ENCODE results near the gene ADAT1. TPM values are rescaled to one million over a fixed set of nuclear protein-coding genes. Genes with fewer than 3 reads are reported as not detected.

Gene ADAT1
- total RNA-seq, 2 donors from 2014 or later, result 50.1 to 54.9 TPM

GRCh38 chr16:75644240-75645012 is 21.3 kb upstream of the ADAT1 start:
- Histone ChIP-seq H3K4me3 (ENCODE audit: low read length) (peak overlapping the region; percentile 97), H3K36me3 (ENCODE audit: control insufficient read depth, insufficient read depth, low read length) (peaks cover 57% of the 10 kb centered on the region), H3K27ac (ENCODE audit: low read depth, low read length) (no peak overlapping the region), H3K9me3 (ENCODE audit: control insufficient read depth, low read length) (no peaks in the 10 kb centered on the region), H3K9ac (ENCODE audit: extremely low read depth, low read length, poor library complexity, severe bottlenecking) (no peak overlapping the region), H3K4me1 (ENCODE audit: control insufficient read depth, insufficient read depth, low read length) (no peaks in the 10 kb centered on the region), H3K27me3 (ENCODE audit: control insufficient read depth, insufficient read depth, low read length, poor library complexity, severe bottlenecking) (no peaks in the 10 kb centered on the region)
- H3K27ac Mint-ChIP-seq, result no peak overlapping the region
- no peaks in the 10 kb centered on the region for H3K9me3 Mint-ChIP-seq
- H3K4me1 Mint-ChIP-seq, result peaks cover 13% of the 10 kb centered on the region
- DNase-seq, result no peak
- no peaks in the 10 kb centered on the region for H3K27me3 Mint-ChIP-seq (ENCODE audit: insufficient read depth)
- H3K4me3 Mint-ChIP-seq, result no peak overlapping the region
- WGBS, 2 experiments (ENCODE audit: insufficient coverage in 1 of 2, insufficient read length in 1 of 2), result 93 to 96% methylated on average over 4 to 7 of the region's 7 CpGs
- peaks cover 57% of the 10 kb centered on the region for H3K36me3 Mint-ChIP-seq (ENCODE audit: low read depth)
- peak; percentile 61 for TF ChIP-seq CTCF (conservative IDR thresholded peaks at IDR 0.05)

- no peak overlapping the region for H3K9ac ChIP-seq (ENCODE audit: extremely low read depth, low read length, poor library complexity, severe bottlenecking)
- no peak overlapping the region for H3K4me3 Mint-ChIP-seq
- peaks cover 88% of the 10 kb centered on the region for H3K36me3 ChIP-seq (ENCODE audit: control insufficient read depth, insufficient read depth, low read length)
- no peak for DNase-seq
- no peaks in the 10 kb centered on the region for H3K9me3 Mint-ChIP-seq
- no peak overlapping the region for H3K27ac Mint-ChIP-seq
- H3K4me3 ChIP-seq (ENCODE audit: low read length), result no peak overlapping the region
- H3K27ac ChIP-seq (ENCODE audit: low read depth, low read length), result no peak overlapping the region
- no peaks in the 10 kb centered on the region for H3K9me3 ChIP-seq (ENCODE audit: control insufficient read depth, low read length)
- WGBS, 2 experiments (ENCODE audit: insufficient coverage in 1 of 2, insufficient read length in 1 of 2), result 94 to 96% methylated on average over 4 to 6 of the region's 6 CpGs
- H3K4me1 ChIP-seq (ENCODE audit: control insufficient read depth, insufficient read depth, low read length), result no peaks in the 10 kb centered on the region
- no peak for TF ChIP-seq CTCF (conservative IDR thresholded peaks at IDR 0.05)
- H3K4me1 Mint-ChIP-seq, result peaks cover 6% of the 10 kb centered on the region
- peaks cover 88% of the 10 kb centered on the region for H3K36me3 Mint-ChIP-seq (ENCODE audit: low read depth)
- H3K27me3 ChIP-seq (ENCODE audit: control insufficient read depth, insufficient read depth, low read length, poor library complexity, severe bottlenecking), result no peaks in the 10 kb centered on the region
- H3K27me3 Mint-ChIP-seq (ENCODE audit: insufficient read depth), result no peaks in the 10 kb centered on the region
Observed at GRCh38 chr16:75640598-75640997, 17.5 kb upstream of the ADAT1 start.

GRCh38 chr16:75635036-75635435 is 12.0 kb upstream of the ADAT1 start:
- Mint-ChIP-seq H3K9me3 (no peaks in the 10 kb centered on the region), H3K27ac (no peak overlapping the region), H3K4me3 (no peak overlapping the region), H3K4me1 (no peaks in the 10 kb centered on the region), H3K27me3 (ENCODE audit: insufficient read depth) (no peaks in the 10 kb centered on the region), H3K36me3 (ENCODE audit: low read depth) (peaks cover 84% of the 10 kb centered on the region)
- H3K9me3 ChIP-seq (ENCODE audit: control insufficient read depth, low read length), result no peaks in the 10 kb centered on the region
- TF ChIP-seq CTCF (conservative IDR thresholded peaks at IDR 0.05), result no peak
- no peaks in the 10 kb centered on the region for H3K4me1 ChIP-seq (ENCODE audit: control insufficient read depth, insufficient read depth, low read length)
- no peak overlapping the region for H3K4me3 ChIP-seq (ENCODE audit: low read length)
- DNase-seq, result no peak
- H3K9ac ChIP-seq (ENCODE audit: extremely low read depth, low read length, poor library complexity, severe bottlenecking), result no peak overlapping the region
- H3K27me3 ChIP-seq (ENCODE audit: control insufficient read depth, insufficient read depth, low read length, poor library complexity, severe bottlenecking), result no peaks in the 10 kb centered on the region
- WGBS, 2 experiments (ENCODE audit: insufficient coverage in 1 of 2, insufficient read length in 1 of 2), result 94 to 100% methylated on average over 2 of the region's 3 CpGs
- H3K36me3 ChIP-seq (ENCODE audit: control insufficient read depth, insufficient read depth, low read length), result peaks cover 94% of the 10 kb centered on the region
- H3K27ac ChIP-seq (ENCODE audit: low read depth, low read length), result no peak overlapping the region

Data from endodermal cell (in vitro differentiated cells).